Colonic mucosa (tissue), 4 donors: ENCODE data around the gene THEM5. TPM values are rescaled to one million over a fixed set of nuclear protein-coding genes. Genes with fewer than 3 reads are reported as not detected.

Source experiments
- DNase-seq: peaks from one replicate; pipeline ENCODE4 v3.0.0-alpha.2; 2020
- H3K27ac ChIP-seq: fragments of 200-600 bp; one replicate; pipeline ENCODE4 v1.8.0; 2021
- H3K27me3 ChIP-seq: fragments of 200-600 bp; one replicate; pipeline ENCODE4 v1.8.0; 2021
- H3K36me3 ChIP-seq: fragments of 200-600 bp; one replicate; pipeline ENCODE4 v1.8.0; 2021
- H3K4me1 ChIP-seq: fragments of 200-600 bp; one replicate; pipeline ENCODE4 v1.8.0; 2021; ENCODE audit warnings: mild to moderate bottlenecking
- H3K4me3 ChIP-seq: fragments of 200-600 bp; one replicate; pipeline ENCODE4 v1.8.0; 2021
- H3K9ac ChIP-seq, 2 donors: one replicate each; pipeline ENCODE4 v1.7.0; 2013; ENCODE audit warnings: control low read depth in 2 of 2, low read depth in 2 of 2, low read length in 2 of 2
- H3K9me3 ChIP-seq: fragments of 200-600 bp; one replicate; pipeline ENCODE4 v1.8.0; 2021
- intact Hi-C: fragments of 100-400 bp; cut with DNase I; formaldehyde crosslinking; loops from one replicate; pipeline ENCODE4 v1.14.1; 2022
- total RNA-seq, 2 donors: library from RNA; stranded (reverse); fragmentation: NEBNext Ultra II Directional in 1 of 2; extraction: Animal tissue kit (Norgen Biotek cat#: 25700) in 1 of 2; gene quantifications; one replicate each; pipeline ENCODE4 v1.2.1, GENCODE V29; 2021
- TF ChIP-seq, protein P1 (sequence below): fragments of 200-600 bp; IDR thresholded peaks from one replicate; pipeline ENCODE4 v1.8.0; 2022; ENCODE audit warnings: antibody characterized with exemption, mild to moderate bottlenecking
- donor health status: healthy.
- donor health status: DM: no; HTN: no; CAD: no.
- donor health status: DM: no; HTN: no; CAD: no.

The THEM5 gene
- total RNA-seq, 2 donors from 2014 or later: not detected

DNA sequence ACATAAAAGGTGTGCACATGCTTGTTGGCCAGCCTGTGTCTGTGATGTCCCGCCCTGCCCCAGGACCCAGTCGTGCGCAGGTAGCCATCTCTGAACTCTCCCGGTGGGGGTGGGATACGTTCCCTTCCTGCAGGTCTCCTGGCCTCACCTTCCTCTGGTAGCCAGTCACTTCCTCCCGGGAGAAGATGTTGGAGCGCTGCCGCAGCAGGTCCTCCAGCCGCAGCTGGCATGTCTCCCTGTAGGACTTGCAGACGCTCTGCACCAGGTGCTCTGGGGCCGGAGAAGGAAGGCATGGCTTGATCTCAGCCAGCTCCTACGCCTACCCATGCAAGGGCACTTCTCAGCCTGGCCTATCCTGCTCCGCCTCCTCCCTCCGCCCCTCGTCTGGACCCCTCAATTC, 39.1 kb downstream of the THEM5 start:
- H3K4me3 ChIP-seq: no peak overlapping the region
- no peak overlapping the region for H3K27ac ChIP-seq
- intact Hi-C loops: no loop called here
- TF ChIP-seq, protein P1, sequence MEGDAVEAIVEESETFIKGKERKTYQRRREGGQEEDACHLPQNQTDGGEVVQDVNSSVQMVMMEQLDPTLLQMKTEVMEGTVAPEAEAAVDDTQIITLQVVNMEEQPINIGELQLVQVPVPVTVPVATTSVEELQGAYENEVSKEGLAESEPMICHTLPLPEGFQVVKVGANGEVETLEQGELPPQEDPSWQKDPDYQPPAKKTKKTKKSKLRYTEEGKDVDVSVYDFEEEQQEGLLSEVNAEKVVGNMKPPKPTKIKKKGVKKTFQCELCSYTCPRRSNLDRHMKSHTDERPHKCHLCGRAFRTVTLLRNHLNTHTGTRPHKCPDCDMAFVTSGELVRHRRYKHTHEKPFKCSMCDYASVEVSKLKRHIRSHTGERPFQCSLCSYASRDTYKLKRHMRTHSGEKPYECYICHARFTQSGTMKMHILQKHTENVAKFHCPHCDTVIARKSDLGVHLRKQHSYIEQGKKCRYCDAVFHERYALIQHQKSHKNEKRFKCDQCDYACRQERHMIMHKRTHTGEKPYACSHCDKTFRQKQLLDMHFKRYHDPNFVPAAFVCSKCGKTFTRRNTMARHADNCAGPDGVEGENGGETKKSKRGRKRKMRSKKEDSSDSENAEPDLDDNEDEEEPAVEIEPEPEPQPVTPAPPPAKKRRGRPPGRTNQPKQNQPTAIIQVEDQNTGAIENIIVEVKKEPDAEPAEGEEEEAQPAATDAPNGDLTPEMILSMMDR: no peak
- H3K36me3 ChIP-seq: no peaks in the 10 kb centered on the region
- no peak overlapping the region for H3K9ac ChIP-seq
- no peaks in the 10 kb centered on the region for H3K27me3 ChIP-seq
- DNase-seq: no peak
- no peaks in the 10 kb centered on the region for H3K9me3 ChIP-seq
- H3K4me1 ChIP-seq: no peaks in the 10 kb centered on the region

DNA sequence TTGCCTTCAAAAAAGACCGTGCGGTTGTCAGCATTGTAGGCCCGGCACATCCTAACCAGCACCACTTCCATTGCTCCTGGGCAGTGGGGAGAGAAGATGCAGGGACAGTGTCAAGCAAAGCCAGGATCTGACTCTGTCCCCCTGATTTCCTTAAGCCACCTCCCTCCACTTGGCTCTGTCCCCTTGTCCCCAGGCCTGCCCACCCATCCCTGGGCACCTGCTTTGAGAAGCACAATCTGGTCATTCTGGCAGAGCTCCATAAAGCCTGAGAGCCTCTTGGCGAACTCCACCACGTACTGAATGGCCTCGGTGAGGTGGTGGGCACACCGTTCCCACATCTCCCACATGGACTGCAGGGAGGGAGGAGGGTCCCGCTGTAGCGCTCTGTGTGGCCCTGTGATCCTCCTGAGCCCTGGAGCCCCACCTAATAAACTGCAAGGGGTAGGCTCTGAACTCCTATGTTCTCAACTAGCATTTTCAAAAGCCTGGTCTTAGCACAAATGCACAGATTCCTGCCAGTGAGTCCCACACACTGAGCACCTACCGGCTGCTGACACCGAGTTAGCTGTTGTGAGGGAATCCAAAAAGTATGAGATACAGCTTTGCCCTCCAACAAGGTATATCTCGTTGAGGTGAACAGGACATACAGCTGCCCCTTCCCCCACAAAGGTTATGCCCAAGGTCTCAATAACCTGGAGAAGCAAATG, 40.1 kb downstream of the THEM5 start:
- no peaks in the 10 kb centered on the region for H3K9me3 ChIP-seq
- DNase-seq: no peak
- H3K27me3 ChIP-seq: no peaks in the 10 kb centered on the region
- H3K27ac ChIP-seq: no peak overlapping the region
- no peaks in the 10 kb centered on the region for H3K4me1 ChIP-seq
- intact Hi-C loops: no loop called here
- no peak overlapping the region for H3K4me3 ChIP-seq
- TF ChIP-seq, protein P1: no peak
- H3K9ac ChIP-seq: no peak overlapping the region
- no peaks in the 10 kb centered on the region for H3K36me3 ChIP-seq

DNA sequence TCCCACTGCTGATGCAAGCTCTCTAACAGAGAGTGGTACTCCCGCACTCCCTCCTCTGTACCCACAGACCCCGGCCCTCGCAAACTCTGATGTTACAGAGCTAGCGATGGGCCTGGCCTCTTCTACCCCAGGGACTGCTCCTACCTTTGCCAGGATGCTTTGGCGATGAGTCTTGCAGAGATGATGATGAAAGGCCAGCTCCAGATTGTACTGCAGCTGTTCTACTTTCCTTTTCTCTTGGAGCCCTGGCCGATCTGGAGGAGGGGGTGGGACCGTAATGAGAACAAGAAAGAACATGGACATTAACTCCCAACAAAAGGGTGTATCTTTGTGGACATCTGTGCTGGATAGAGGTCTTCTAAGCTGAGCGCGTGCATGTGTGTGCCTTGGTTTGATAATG, 42.3 kb downstream of the THEM5 start:
- H3K4me1 ChIP-seq: no peaks in the 10 kb centered on the region
- intact Hi-C loops: no loop called here
- TF ChIP-seq, protein P1: no peak
- no peak for DNase-seq
- no peak overlapping the region for H3K27ac ChIP-seq
- no peaks in the 10 kb centered on the region for H3K9me3 ChIP-seq
- H3K4me3 ChIP-seq: no peak overlapping the region
- H3K36me3 ChIP-seq: no peaks in the 10 kb centered on the region
- no peak overlapping the region for H3K9ac ChIP-seq
- H3K27me3 ChIP-seq: no peaks in the 10 kb centered on the region

DNA sequence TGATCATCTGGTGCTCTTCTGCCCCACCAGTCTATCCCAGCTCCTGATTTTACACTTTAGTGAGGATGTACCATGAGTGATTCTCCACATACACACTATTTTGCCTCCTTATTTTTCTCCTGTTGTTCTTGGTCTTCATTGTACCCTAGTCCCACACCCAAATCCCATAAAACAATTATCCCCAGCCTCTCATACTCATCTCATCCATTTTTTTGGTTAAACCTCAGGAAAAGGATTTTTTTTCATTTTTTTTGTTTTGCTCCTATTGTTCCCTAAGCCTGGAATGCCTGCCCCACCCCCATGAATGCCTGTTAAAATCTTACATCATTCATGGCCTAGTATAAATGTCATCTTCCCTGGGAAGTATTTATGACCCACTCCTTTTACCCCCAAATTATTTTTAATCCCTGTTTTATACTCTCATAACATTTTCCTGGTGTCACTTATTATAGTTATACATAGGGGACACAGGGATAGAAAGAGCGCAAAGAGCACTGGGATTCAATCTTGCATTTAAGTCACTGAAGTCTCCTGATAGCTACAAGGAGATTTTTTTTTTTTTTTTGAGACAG, 43.4 kb downstream of the THEM5 start:
- intact Hi-C loops: no loop called here
- Histone ChIP-seq H3K27me3 (no peaks in the 10 kb centered on the region), H3K9me3 (no peaks in the 10 kb centered on the region), H3K36me3 (no peaks in the 10 kb centered on the region), H3K4me1 (no peaks in the 10 kb centered on the region), H3K9ac (no peak overlapping the region), H3K27ac (no peak overlapping the region), H3K4me3 (no peak overlapping the region)
- TF ChIP-seq, protein P1: no peak
- no peak for DNase-seq

DNA sequence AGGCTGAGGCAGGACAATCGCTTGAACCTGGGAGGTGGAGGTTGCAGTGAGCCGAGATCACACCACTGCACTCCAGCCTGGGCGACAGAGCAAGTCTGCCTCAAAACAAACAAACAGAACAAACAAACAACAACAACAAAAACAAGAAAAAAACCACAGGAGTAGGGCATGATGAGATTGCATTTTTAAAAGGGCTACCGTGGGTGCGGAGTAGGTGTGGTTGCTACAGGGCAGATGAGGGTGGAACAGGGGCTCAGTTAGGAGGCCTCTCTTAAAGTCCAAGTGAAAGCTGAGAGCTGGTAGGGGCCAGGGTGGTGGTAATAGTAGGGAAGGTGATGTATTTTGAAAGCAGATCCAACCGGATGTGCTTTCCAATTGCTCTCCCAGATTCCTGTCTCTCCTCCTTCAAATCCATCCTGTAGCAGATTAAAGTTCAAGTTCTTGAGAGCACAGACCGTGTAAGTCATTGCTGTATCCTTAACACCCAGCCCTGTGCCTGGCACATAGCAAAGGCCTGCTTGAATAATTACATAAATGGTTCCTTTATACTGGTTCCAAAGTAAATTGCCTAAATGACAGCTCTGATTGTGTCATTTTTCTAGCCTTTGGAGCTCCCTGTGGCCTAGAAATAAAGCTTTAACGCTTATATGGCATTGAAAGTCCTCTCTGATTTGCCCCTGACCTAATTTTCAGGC, 44.1 kb downstream of the THEM5 start:
- no peak for DNase-seq
- TF ChIP-seq, protein P1: no peak
- Histone ChIP-seq H3K36me3 (no peaks in the 10 kb centered on the region), H3K4me3 (no peak overlapping the region), H3K27ac (no peak overlapping the region), H3K27me3 (no peaks in the 10 kb centered on the region), H3K9ac (no peak overlapping the region), H3K4me1 (no peaks in the 10 kb centered on the region), H3K9me3 (no peaks in the 10 kb centered on the region)
- intact Hi-C loops: no loop called here
